ENCODE data around the gene MPPED2.
"Not testable (repeated sequence)": the region's sequence is repeated elsewhere in the genome, so short reads cannot be mapped to it uniquely, and the experiment has no call there.

MPPED2 gene

GRCh38 chr11:30565027-30565426 is 21.1 kb downstream of the MPPED2 start:
- DNase-seq (ENCODE audit: insufficient read length, low spot score) (no peak), FAIRE-seq (no peak)
- TF ChIP-seq CTCF (IDR thresholded peaks at IDR 0.05; ENCODE audit: insufficient read depth, missing control alignments), result no peak

GRCh38 chr11:30561691-30562415 is 24.3 kb downstream of the MPPED2 start:
- TF ChIP-seq CTCF (IDR thresholded peaks at IDR 0.05; ENCODE audit: insufficient read depth, missing control alignments), result no peak
- FAIRE-seq (no peak), DNase-seq (ENCODE audit: insufficient read length, low spot score) (no peak)

GRCh38 chr11:30560206-30561106 is 25.7 kb downstream of the MPPED2 start:
- FAIRE-seq (no peak), DNase-seq (ENCODE audit: insufficient read length, low spot score) (no peak)
- TF ChIP-seq CTCF (IDR thresholded peaks at IDR 0.05; ENCODE audit: insufficient read depth, missing control alignments), result no peak

- DNase-seq (ENCODE audit: insufficient read length, low spot score) (no peak), FAIRE-seq (no peak)
- no peak for TF ChIP-seq CTCF (IDR thresholded peaks at IDR 0.05; ENCODE audit: insufficient read depth, missing control alignments)
These were observed 27.1 kb downstream of the MPPED2 start for GRCh38 chr11:30559004-30559403.

GRCh38 chr11:30554587-30554986 is 31.6 kb downstream of the MPPED2 start:
- FAIRE-seq; DNase-seq (ENCODE audit: insufficient read length, low spot score): not testable (repeated sequence)

GRCh38 chr11:30553521-30554110 is 32.5 kb downstream of the MPPED2 start:
- no peak for FAIRE-seq

More at GRCh38 chr11:30553521-30554110, 32.5 kb downstream of the MPPED2 start:
- TF ChIP-seq CTCF (IDR thresholded peaks at IDR 0.05; ENCODE audit: insufficient read depth, missing control alignments), result no peak
- DNase-seq (ENCODE audit: insufficient read length, low spot score), result no peak
